Neural cell (in vitro differentiated cells): ENCODE data around the gene TBL1XR1. TPM values are rescaled to one million over a fixed set of nuclear protein-coding genes. Genes with fewer than 3 reads are reported as not detected.

ENCODE experiments used
- H2AFZ ChIP-seq: fragments of 200-600, 300-800 bp; sonication (generic), shearing (Covaris generic); 2 replicates; pipeline ENCODE4 v1.6.0; 2014; ENCODE audit warnings: low read depth, mild to moderate bottlenecking, antibody characterized with exemption, low read length, moderate library complexity
- H3F3A ChIP-seq: fragments of 200-600 bp; shearing (Covaris generic); 2 replicates; pipeline ENCODE4 v1.6.1; 2016; ENCODE audit warnings: mild to moderate bottlenecking, moderate library complexity, mixed read lengths, antibody characterized with exemption, low read length; ENCODE audit not compliant: insufficient read depth, poor library complexity, severe bottlenecking
- H3K27ac ChIP-seq: fragments of 200-600, 300-800 bp; sonication (generic), shearing (Covaris generic); 2 replicates; pipeline ENCODE4 v1.5.1; 2014; ENCODE audit warnings: mild to moderate bottlenecking, low read length, moderate library complexity
- H3K27me3 ChIP-seq: fragments of 300-800, 200-600 bp; sonication (generic), shearing (Covaris generic); 2 replicates; pipeline ENCODE4 v1.6.0; 2014; ENCODE audit warnings: mild to moderate bottlenecking, low read depth, low read length, moderate library complexity; ENCODE audit not compliant: insufficient read depth
- H3K36me3 ChIP-seq: fragments of 300-800, 200-600 bp; sonication (generic), shearing (Covaris generic); 2 replicates; pipeline ENCODE4 v1.5.1; 2014; ENCODE audit warnings: mild to moderate bottlenecking, antibody characterized with exemption, low read length, moderate library complexity; ENCODE audit not compliant: insufficient read depth
- H3K4me2 ChIP-seq: fragments of 300-800, 200-600 bp; sonication (generic), shearing (Covaris generic); 2 replicates; pipeline ENCODE4 v1.6.0; 2014; ENCODE audit warnings: mild to moderate bottlenecking, low read length
- H3K4me3 ChIP-seq: fragments of 300-800, 200-600 bp; sonication (generic), shearing (Covaris generic); 2 replicates; pipeline ENCODE4 v1.5.1; 2014; ENCODE audit warnings: mild to moderate bottlenecking, low read length, moderate library complexity
- H3K79me2 ChIP-seq: fragments of 200-600 bp; shearing (Covaris generic); replicated peaks from 2 replicates; pipeline ENCODE4 v1.6.0; 2014; ENCODE audit warnings: mild to moderate bottlenecking, low read length, moderate library complexity; ENCODE audit not compliant: insufficient read depth
- H3K9ac ChIP-seq: fragments of 300-800, 200-600 bp; sonication (generic), shearing (Covaris generic); 2 replicates; pipeline ENCODE4 v1.6.1; 2016; ENCODE audit warnings: mild to moderate bottlenecking, low read length, mixed read lengths
- H3K9me2 ChIP-seq: fragments of 200-600 bp; shearing (Covaris generic); 2 replicates; pipeline ENCODE4 v1.6.1; 2016; ENCODE audit warnings: mild to moderate bottlenecking, low read length, mixed read lengths; ENCODE audit not compliant: insufficient read depth
- H3K9me3 ChIP-seq: fragments of 200-600, 300-800 bp; sonication (generic), shearing (Covaris generic); 2 replicates; pipeline ENCODE4 v1.6.1; 2016; ENCODE audit warnings: mild to moderate bottlenecking, mixed run types, low read length, moderate library complexity, mixed read lengths
- H4K20me1 ChIP-seq: fragments of 200-600 bp; shearing (Covaris generic); 2 replicates; pipeline ENCODE4 v1.6.1; 2016; ENCODE audit warnings: mild to moderate bottlenecking, mixed run types; ENCODE audit not compliant: insufficient read depth
- EP300 ChIP-seq: fragments of 450-650 bp; conservative IDR thresholded peaks from 2 replicates; pipeline ENCODE4 v1.6.1; 2014; ENCODE audit warnings: antibody characterized with exemption, mild to moderate bottlenecking, moderate library complexity; ENCODE audit not compliant: poor library complexity, severe bottlenecking
- EZH2 ChIP-seq: fragments of 200-600, 300-800 bp; shearing (Covaris generic), sonication (generic); IDR thresholded peaks from 2 replicates; pipeline ENCODE4 v1.6.1; 2014; ENCODE audit warnings: antibody characterized with exemption, low read length, borderline replicate concordance, mild to moderate bottlenecking; ENCODE audit not compliant: insufficient read depth, poor library complexity, severe bottlenecking
- MXI1 ChIP-seq: fragments of 450-650 bp; conservative IDR thresholded peaks from 2 replicates; pipeline ENCODE4 v1.6.1; 2014; ENCODE audit warnings: antibody characterized with exemption, mild to moderate bottlenecking; ENCODE audit not compliant: poor library complexity, severe bottlenecking
- POLR2AphosphoS5 ChIP-seq: IDR thresholded peaks from 2 replicates; pipeline ENCODE4 v1.6.1; 2012
- RAD21 ChIP-seq: fragments of 450-650 bp; conservative IDR thresholded peaks from 2 replicates; pipeline ENCODE4 v1.6.1; 2014; ENCODE audit warnings: antibody characterized with exemption, mild to moderate bottlenecking, moderate library complexity
- SMC3 ChIP-seq: fragments of 450-650 bp; conservative IDR thresholded peaks from 2 replicates; pipeline ENCODE4 v1.6.1; 2014; ENCODE audit warnings: antibody characterized with exemption, mild to moderate bottlenecking, moderate library complexity; ENCODE audit not compliant: poor library complexity
- TAF1 ChIP-seq: IDR thresholded peaks from 2 replicates; pipeline ENCODE4 v1.6.1; 2012; ENCODE audit warnings: low read depth
- polyA plus RNA-seq: library from polyadenylated mRNA; depleted of rRNA; stranded (reverse); fragments of >200 nt; gene quantifications from 2 replicates; pipeline ENCODE4 v1.2.3, GENCODE V29; 2014
- TF ChIP-seq, protein P1 (sequence below): IDR thresholded peaks from 2 replicates; pipeline ENCODE4 v1.6.1; 2012; ENCODE audit warnings: borderline replicate concordance
- TF ChIP-seq, protein P2 (sequence below): fragments of 450-650 bp; IDR thresholded peaks from 2 replicates; pipeline ENCODE4 v1.5.1; 2014; ENCODE audit warnings: antibody characterized with exemption, mild to moderate bottlenecking, moderate library complexity; ENCODE audit not compliant: poor library complexity, severe bottlenecking

Gene TBL1XR1
- polyA plus RNA-seq, 1 donor from 2014 or later, result 96.3 TPM

DNA sequence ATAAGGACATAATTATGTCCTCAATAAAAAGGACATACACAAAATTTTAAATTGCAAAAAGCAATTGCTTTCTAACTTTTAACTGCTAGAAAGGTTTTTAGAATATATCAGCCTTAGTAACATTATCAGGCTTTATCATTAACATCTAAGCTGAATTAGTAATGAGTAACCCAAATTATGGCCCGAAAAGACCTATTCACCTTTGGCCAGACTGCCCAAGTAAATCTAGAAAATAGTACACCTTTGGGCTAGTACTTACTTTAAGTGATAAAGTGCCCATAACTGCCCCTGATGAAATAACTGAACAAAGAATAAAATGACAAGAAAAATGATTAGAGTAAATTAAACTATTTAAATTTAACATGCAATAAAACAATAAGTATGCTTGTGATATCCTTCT, 117.2 kb downstream of the TBL1XR1 start (continued):
- TF ChIP-seq, protein P1, sequence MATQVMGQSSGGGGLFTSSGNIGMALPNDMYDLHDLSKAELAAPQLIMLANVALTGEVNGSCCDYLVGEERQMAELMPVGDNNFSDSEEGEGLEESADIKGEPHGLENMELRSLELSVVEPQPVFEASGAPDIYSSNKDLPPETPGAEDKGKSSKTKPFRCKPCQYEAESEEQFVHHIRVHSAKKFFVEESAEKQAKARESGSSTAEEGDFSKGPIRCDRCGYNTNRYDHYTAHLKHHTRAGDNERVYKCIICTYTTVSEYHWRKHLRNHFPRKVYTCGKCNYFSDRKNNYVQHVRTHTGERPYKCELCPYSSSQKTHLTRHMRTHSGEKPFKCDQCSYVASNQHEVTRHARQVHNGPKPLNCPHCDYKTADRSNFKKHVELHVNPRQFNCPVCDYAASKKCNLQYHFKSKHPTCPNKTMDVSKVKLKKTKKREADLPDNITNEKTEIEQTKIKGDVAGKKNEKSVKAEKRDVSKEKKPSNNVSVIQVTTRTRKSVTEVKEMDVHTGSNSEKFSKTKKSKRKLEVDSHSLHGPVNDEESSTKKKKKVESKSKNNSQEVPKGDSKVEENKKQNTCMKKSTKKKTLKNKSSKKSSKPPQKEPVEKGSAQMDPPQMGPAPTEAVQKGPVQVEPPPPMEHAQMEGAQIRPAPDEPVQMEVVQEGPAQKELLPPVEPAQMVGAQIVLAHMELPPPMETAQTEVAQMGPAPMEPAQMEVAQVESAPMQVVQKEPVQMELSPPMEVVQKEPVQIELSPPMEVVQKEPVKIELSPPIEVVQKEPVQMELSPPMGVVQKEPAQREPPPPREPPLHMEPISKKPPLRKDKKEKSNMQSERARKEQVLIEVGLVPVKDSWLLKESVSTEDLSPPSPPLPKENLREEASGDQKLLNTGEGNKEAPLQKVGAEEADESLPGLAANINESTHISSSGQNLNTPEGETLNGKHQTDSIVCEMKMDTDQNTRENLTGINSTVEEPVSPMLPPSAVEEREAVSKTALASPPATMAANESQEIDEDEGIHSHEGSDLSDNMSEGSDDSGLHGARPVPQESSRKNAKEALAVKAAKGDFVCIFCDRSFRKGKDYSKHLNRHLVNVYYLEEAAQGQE, result no peak
- TF ChIP-seq RAD21, result no peak

DNA sequence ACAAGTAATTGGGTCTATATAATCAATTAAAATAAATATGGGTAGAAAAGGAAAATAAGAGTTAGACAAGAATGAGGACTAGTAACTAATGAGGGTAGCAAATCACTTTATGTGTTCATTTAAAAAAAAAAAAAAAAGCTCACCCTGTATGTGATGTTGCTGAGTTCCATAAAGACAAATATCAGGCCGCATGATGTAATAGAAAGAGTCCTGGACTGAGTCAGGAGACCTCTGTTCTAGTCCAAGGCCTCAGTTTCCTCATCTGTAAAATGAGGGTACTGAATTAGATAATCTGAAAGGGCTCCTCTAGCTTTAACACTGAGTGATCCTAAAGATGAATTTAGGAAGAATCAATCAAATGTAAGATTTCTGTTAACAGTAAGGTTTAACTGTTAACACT, 117.6 kb downstream of the TBL1XR1 start:
- Histone ChIP-seq H3F3A (no peaks in the 10 kb centered on the region), H3K79me2 (peaks cover 38% of the 10 kb centered on the region), H4K20me1 (no peaks in the 10 kb centered on the region), H3K27ac (no peak overlapping the region), H3K9me3 (no peaks in the 10 kb centered on the region), H3K9ac (no peak overlapping the region), H3K36me3 (no peaks in the 10 kb centered on the region), H2AFZ (no peak overlapping the region), H3K4me2 (no peak overlapping the region), H3K4me3 (no peak overlapping the region), H3K27me3 (no peaks in the 10 kb centered on the region), H3K9me2 (no peaks in the 10 kb centered on the region)
- no peak for TF ChIP-seq TAF1
- TF ChIP-seq, protein P1, result no peak
- TF ChIP-seq POLR2AphosphoS5, result no peak
- TF ChIP-seq EP300, result no peak
- no peak for TF ChIP-seq RAD21
- TF ChIP-seq, protein P2, sequence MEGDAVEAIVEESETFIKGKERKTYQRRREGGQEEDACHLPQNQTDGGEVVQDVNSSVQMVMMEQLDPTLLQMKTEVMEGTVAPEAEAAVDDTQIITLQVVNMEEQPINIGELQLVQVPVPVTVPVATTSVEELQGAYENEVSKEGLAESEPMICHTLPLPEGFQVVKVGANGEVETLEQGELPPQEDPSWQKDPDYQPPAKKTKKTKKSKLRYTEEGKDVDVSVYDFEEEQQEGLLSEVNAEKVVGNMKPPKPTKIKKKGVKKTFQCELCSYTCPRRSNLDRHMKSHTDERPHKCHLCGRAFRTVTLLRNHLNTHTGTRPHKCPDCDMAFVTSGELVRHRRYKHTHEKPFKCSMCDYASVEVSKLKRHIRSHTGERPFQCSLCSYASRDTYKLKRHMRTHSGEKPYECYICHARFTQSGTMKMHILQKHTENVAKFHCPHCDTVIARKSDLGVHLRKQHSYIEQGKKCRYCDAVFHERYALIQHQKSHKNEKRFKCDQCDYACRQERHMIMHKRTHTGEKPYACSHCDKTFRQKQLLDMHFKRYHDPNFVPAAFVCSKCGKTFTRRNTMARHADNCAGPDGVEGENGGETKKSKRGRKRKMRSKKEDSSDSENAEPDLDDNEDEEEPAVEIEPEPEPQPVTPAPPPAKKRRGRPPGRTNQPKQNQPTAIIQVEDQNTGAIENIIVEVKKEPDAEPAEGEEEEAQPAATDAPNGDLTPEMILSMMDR, result no peak
- no peak for TF ChIP-seq SMC3
- no peak for TF ChIP-seq EZH2
- no peak for TF ChIP-seq MXI1
